Islet precursor cell (in vitro differentiated cells): Measurements from ENCODE around the gene CPEB4.

Experiments used
- DNase-seq: peaks from one replicate; pipeline ENCODE4 v3.0.0-alpha.2; 2018

Gene CPEB4

GRCh38 chr5:173887610-173888472 is at the start of gene CPEB4:
Gene CPEB4 (plus strand): TSS chr5:173888349. CDS start chr5:173889734, 1,385 bp downstream.
- peak; percentile 100 for DNase-seq

GRCh38 chr5:173839117-173839713 is 48.9 kb upstream of the CPEB4 start:
- peak; percentile 69 for DNase-seq

GRCh38 chr5:173840111-173840983 is 47.8 kb upstream of the CPEB4 start:
- no peak for DNase-seq

GRCh38 chr5:173841710-173842109 is 46.4 kb upstream of the CPEB4 start:
- no peak for DNase-seq

GRCh38 chr5:173843794-173844193 is 44.4 kb upstream of the CPEB4 start:
- no peak for DNase-seq

- no peak for DNase-seq
Measured at GRCh38 chr5:173845321-173845720, 42.8 kb upstream of the CPEB4 start.

- no peak for DNase-seq
Measured at GRCh38 chr5:173846929-173847501, 41.1 kb upstream of the CPEB4 start.

GRCh38 chr5:173848986-173849596 is 39.1 kb upstream of the CPEB4 start:
- DNase-seq: no peak

- DNase-seq: no peak
Measured at GRCh38 chr5:173849908-173850307, 38.2 kb upstream of the CPEB4 start.

- DNase-seq: no peak
Measured at GRCh38 chr5:173850659-173851058, 37.5 kb upstream of the CPEB4 start.

GRCh38 chr5:173851595-173852243 is 36.4 kb upstream of the CPEB4 start:
- no peak for DNase-seq

- no peak for DNase-seq
Measured at GRCh38 chr5:173852790-173853359, 35.3 kb upstream of the CPEB4 start.

GRCh38 chr5:173853370-173854131 is 34.6 kb upstream of the CPEB4 start:
- no peak for DNase-seq

- DNase-seq: peak; percentile 78
Measured at GRCh38 chr5:173855162-173855994, 32.8 kb upstream of the CPEB4 start.

GRCh38 chr5:173855995-173856656 is 32.0 kb upstream of the CPEB4 start:
- DNase-seq: no peak

GRCh38 chr5:173857234-173857633 is 30.9 kb upstream of the CPEB4 start:
- no peak for DNase-seq

GRCh38 chr5:173858021-173858669 is 30.0 kb upstream of the CPEB4 start:
- no peak for DNase-seq

- no peak for DNase-seq
Measured at GRCh38 chr5:173858670-173859407, 29.3 kb upstream of the CPEB4 start.
